Right lobe of liver (tissue), 6 donors: ENCODE results near the gene GLS2. TPM values are rescaled to one million over a fixed set of nuclear protein-coding genes. Genes with fewer than 3 reads are reported as not detected.

Experiments
- ATAC-seq, 4 donors: fragments of 200-7000 bp; cut with Tn5 transposase; one replicate each; pipeline ENCODE4 v1.9.1; 2020; ENCODE audit warnings: mild to moderate bottlenecking in 4 of 4, moderate library complexity in 4 of 4
- DNase-seq, 3 donors: peaks; one replicate each; pipeline ENCODE4 v3.0.0-alpha.2; 2020
- H3K27ac ChIP-seq, 3 donors: fragments of 200-600 bp; one replicate each; pipeline ENCODE4 v1.8.0; 2022
- H3K27me3 ChIP-seq, 2 donors: fragments of 200-600 bp; one replicate each; pipeline ENCODE4 v1.8.0; 2022
- H3K36me3 ChIP-seq, 4 donors: fragments of 200-600 bp; sonication (generic) in 1 of 4; one replicate each; pipeline versions ENCODE4 v1.5.1 to v1.8.0; 2017 to 2022; ENCODE audit warnings: control low read depth in 1 of 4
- H3K4me1 ChIP-seq, 4 donors: fragments of 200-600 bp; sonication (generic) in 1 of 4; one replicate each; pipeline versions ENCODE4 v1.5.1 to v1.8.0; 2017 to 2022; ENCODE audit warnings: control low read depth in 1 of 4
- H3K4me3 ChIP-seq, 3 donors: fragments of 200-600 bp; one replicate each; pipeline ENCODE4 v1.8.0; 2022
- H3K9me3 ChIP-seq, 4 donors: fragments of 200-600 bp; sonication (generic) in 1 of 4; one replicate each; pipeline versions ENCODE4 v1.5.1 to v1.8.0; 2017 to 2022; ENCODE audit warnings: control low read depth in 1 of 4
- CTCF ChIP-seq, 4 donors: fragments of 200-600 bp in 3 of 4; fragments of 450-650 bp in 1 of 4; IDR thresholded peaks; one replicate each; pipeline versions ENCODE4 v1.5.1 to v1.8.0; 2016 to 2022; ENCODE audit warnings: antibody characterized with exemption in 4 of 4, mild to moderate bottlenecking in 2 of 4
- POLR2A ChIP-seq: fragments of 450-650 bp; IDR thresholded peaks from one replicate; pipeline ENCODE4 v1.6.1; 2017; ENCODE audit warnings: antibody characterized with exemption, mild to moderate bottlenecking
- WGBS: methylation state at CpG from one replicate; pipeline ENCODE4 v1.1.6; 2018; ENCODE audit warnings: low coverage, low lambda C conversion rate; ENCODE audit not compliant: insufficient coverage; ENCODE audit errors: missing lambda C conversion rate; 5-methylcytosine and 5-hydroxymethylcytosine counted together
- intact Hi-C, 2 donors: fragments of 100-400 bp; cut with DNase I; formaldehyde crosslinking; loops; one replicate each; pipeline versions ENCODE4 v1.11.2 to v1.14.1; 2022
- total RNA-seq, 6 experiments: library from RNA; depleted of rRNA in 2 of 6; stranded (reverse); fragments of >200 nt in 2 of 6; fragmentation: NEBNext Ultra II Directional in 3 of 6; extraction: Animal tissue kit (Norgen Biotek cat#: 25700) in 3 of 6; gene quantifications; one replicate each; pipeline versions ENCODE4 v1.1.0 to v1.2.4, GENCODE V29; 2016 to 2023
- donor health status: DM: no; HTN: yes; CAD: no.
- donor health status: DM: no; HTN: no; CAD: no.
- donor health status: DM: no; HTN: no; CAD: no.
- donor health status: DM: no; HTN: yes; CAD: no.
- donor health status: DM: no; HTN: yes; CAD: no.

The GLS2 gene
- total RNA-seq, 6 experiments from 2014 or later, result 37.2 to 267 (median 72.7) TPM

- DNase-seq (peak in 2 of 3 donors; percentile 67 to 69), ATAC-seq (peak in 1 of 4 donors; percentile 20)
- H3K36me3 ChIP-seq, result no peaks in the 10 kb centered on the region
- no peaks in the 10 kb centered on the region for H3K27me3 ChIP-seq
- peak overlapping the region in 2 of 3 donors; percentile 9 to 88 for H3K27ac ChIP-seq
- no peak for TF ChIP-seq POLR2A
- no peak for TF ChIP-seq CTCF (IDR thresholded peaks at IDR 0.05)
- H3K4me3 ChIP-seq, result no peak overlapping the region
- WGBS, result 28% methylated on average over 2 of the region's 7 CpGs
- no peaks in the 10 kb centered on the region for H3K9me3 ChIP-seq
- H3K4me1 ChIP-seq, result peaks cover 0 to 56% (median 14%) of the 10 kb centered on the region in 4 donors
- intact Hi-C loops, result no loop called here
Observed at GRCh38 chr12:56479625-56480024, 8.3 kb downstream of the GLS2 start.

- H3K27me3 ChIP-seq, result no peaks in the 10 kb centered on the region
- peak overlapping the region; percentile 54 to 93 (median 88) for H3K27ac ChIP-seq
- peaks cover 0 to 9% (median 3%) of the 10 kb centered on the region in 4 donors for H3K36me3 ChIP-seq
- DNase-seq (no peak), ATAC-seq (no peak)
- no peak for TF ChIP-seq CTCF (IDR thresholded peaks at IDR 0.05)
- no peak for TF ChIP-seq POLR2A
- no peaks in the 10 kb centered on the region for H3K9me3 ChIP-seq
- 86% methylated on average over 2 of the region's 6 CpGs for WGBS
- intact Hi-C loops, result no loop called here
- H3K4me3 ChIP-seq, result no peak overlapping the region
- peaks cover 0 to 69% (median 14%) of the 10 kb centered on the region in 4 donors for H3K4me1 ChIP-seq
Observed at GRCh38 chr12:56477521-56478225, 10.3 kb downstream of the GLS2 start.

- ATAC-seq (peak; percentile 86 to 94 (median 89)), DNase-seq (peak; percentile 84 to 99 (median 96))
- peaks cover 0 to 16% (median 3%) of the 10 kb centered on the region in 4 donors for H3K36me3 ChIP-seq
- TF ChIP-seq CTCF (IDR thresholded peaks at IDR 0.05) (no peak), POLR2A (peak; percentile 56)
- no peaks in the 10 kb centered on the region for H3K27me3 ChIP-seq
- peaks cover 0 to 71% (median 14%) of the 10 kb centered on the region in 4 donors for H3K4me1 ChIP-seq
- no peaks in the 10 kb centered on the region for H3K9me3 ChIP-seq
- peak overlapping the region; percentile 43 to 93 (median 88) for H3K27ac ChIP-seq
- intact Hi-C loops, result no loop called here
- no CpG with 5 or more reads among the region's 1 CpG for WGBS
- H3K4me3 ChIP-seq, result no peak overlapping the region
Observed at GRCh38 chr12:56476972-56477432, 11.0 kb downstream of the GLS2 start.

- DNase-seq, result no peak
- peak overlapping the region in 2 of 3 donors; percentile 83 to 92 for H3K27ac ChIP-seq
- ATAC-seq, result no peak
- WGBS, result 62% methylated on average over 4 of the region's 6 CpGs
- H3K27me3 ChIP-seq, result no peaks in the 10 kb centered on the region
- H3K4me3 ChIP-seq, result no peak overlapping the region
- H3K4me1 ChIP-seq, result peaks cover 0 to 69% (median 14%) of the 10 kb centered on the region in 4 donors
- no peaks in the 10 kb centered on the region for H3K9me3 ChIP-seq
- peaks cover 0 to 23% (median 3%) of the 10 kb centered on the region in 4 donors for H3K36me3 ChIP-seq
- TF ChIP-seq CTCF (IDR thresholded peaks at IDR 0.05), result no peak
- no peak for TF ChIP-seq POLR2A
- intact Hi-C loops, result no loop called here
Observed at GRCh38 chr12:56476143-56476542, 11.8 kb downstream of the GLS2 start.
